Epidermal melanocyte (primary cell): Measurements from ENCODE around the gene C6.
"Not testable (repeated sequence)": the region's sequence is repeated elsewhere in the genome, so short reads cannot be mapped to it uniquely, and the experiment has no call there.

ENCODE experiments used
- DNase-seq: peaks from one replicate; pipeline ENCODE4 v3.0.0; 2011; ENCODE audit warnings: low spot score; ENCODE audit not compliant: insufficient read length

The C6 gene

GRCh38 chr5:41200506-41200905 lies 12.8 kb downstream of the C6 start:
- DNase-seq: no peak

DNA sequence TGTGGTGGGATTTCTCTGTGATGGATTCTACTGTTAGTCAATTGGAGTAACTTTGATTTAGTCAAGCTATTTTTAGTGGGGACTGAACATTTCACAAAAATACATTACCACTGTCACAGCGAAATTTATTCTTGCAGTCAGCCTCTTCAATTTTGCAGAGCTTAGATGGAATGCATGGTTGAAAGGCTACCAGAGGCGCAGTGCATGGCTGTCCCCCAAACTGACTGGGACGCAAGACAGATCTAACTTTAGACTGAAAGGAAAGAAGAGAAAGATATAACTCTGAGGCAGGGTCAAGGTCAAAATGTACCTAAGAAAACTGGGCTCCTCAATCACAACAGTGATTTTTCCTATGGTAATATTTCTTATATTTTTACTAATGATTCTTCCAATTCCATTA lies 13.7 kb downstream of the C6 start:
- no peak for DNase-seq

- DNase-seq: no peak
Measured at GRCh38 chr5:41196197-41196596, 17.1 kb downstream of the C6 start.

DNA sequence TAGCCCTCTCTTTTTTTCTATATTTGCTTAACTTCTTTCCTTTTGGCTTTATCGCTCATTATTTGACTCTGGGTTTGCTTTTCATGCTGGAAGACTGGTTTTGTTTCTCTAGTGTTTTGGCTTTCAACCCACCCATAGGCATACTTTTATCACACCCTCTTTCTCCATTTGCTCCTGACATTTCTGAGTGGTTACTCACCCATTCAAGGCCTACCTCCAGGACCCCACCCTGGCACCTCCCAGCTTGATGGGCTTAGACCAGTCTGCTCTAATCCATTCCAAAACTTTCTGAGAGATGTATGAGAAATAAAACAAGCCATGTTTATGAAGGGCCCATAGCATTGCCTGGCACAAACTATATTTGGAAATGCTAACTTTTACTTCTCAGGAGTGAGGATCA lies 18.1 kb downstream of the C6 start:
- no peak for DNase-seq

DNA sequence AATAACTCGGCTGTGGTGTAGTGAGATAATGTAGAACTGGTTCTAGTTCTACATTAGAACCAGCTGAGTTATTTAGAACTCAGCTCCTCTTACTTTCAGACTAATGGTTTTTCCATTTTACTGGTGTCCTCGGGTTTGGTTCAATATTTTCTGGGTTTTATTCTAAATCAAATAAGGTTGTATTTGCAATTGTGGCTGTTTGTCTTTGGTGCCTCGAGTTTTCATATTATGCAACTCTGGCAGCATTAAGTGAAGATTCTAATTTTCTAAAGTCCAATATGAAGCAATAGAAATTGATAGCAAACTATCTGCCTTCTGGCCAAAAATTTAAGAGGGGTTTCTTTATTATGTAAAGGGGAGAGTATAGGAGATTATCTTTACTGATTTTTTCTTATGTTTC lies 19.0 kb downstream of the C6 start:
- DNase-seq: no peak

GRCh38 chr5:41193456-41194205 lies 19.7 kb downstream of the C6 start:
- DNase-seq: no peak

- no peak for DNase-seq
Measured at GRCh38 chr5:41191249-41191648, 22.1 kb downstream of the C6 start.

DNA sequence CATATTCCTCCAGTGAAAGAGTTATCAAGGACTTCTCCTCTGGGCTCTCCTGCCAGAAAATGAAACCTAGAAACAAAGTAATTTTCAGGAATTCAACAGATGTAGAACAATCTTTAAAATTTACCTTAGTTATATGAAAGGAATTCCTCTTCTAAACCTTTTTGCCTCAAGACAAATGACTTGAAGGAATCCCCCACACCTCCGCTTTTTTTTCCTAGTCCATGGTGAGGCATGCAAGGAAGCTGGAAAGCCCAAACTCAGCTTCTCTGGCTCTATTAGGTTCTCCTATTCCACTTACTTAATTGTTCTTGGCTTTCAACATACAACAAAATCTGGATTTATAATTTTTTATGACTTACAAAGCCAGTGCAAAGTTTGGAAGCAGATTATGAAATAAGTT lies 27.2 kb downstream of the C6 start:
- DNase-seq: no peak

DNA sequence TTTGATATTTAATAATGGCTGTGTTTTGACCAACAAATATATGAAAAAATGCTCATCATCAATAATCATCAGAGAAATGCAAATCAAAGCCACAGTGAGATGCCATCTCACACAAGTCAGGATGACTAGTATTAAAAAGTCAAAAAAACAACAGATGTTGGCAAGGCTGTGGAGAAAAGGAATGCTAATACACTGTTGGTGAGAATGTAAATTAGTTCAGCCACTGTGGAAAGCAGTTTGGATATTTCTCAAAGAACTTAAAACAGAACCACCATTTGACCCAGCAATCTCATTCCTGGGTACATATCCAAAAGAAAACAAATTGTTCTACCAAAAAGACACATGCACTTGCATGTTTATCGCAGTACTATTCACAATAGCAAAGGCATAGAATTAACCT lies 30.0 kb downstream of the C6 start:
- not testable (repeated sequence) for DNase-seq

DNA sequence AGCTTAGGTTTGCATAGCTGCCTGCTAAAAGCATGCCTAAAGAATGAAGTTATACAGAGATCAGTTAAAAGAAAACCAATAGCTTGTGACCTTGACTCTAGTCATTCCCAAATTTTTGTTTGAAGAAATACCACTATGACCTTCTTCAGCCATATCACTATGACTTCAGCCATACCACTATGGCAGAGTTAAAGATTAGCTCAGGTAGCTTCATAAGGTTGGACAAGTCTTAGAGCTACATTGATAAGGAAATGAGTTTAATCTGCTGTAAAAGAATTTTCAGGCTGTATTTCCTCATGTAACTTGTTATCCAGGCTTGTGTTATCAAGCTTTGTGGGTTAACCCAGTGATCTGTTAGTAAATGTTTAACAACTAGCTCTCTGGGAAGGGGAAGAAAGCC lies 30.7 kb downstream of the C6 start:
- no peak for DNase-seq

DNA sequence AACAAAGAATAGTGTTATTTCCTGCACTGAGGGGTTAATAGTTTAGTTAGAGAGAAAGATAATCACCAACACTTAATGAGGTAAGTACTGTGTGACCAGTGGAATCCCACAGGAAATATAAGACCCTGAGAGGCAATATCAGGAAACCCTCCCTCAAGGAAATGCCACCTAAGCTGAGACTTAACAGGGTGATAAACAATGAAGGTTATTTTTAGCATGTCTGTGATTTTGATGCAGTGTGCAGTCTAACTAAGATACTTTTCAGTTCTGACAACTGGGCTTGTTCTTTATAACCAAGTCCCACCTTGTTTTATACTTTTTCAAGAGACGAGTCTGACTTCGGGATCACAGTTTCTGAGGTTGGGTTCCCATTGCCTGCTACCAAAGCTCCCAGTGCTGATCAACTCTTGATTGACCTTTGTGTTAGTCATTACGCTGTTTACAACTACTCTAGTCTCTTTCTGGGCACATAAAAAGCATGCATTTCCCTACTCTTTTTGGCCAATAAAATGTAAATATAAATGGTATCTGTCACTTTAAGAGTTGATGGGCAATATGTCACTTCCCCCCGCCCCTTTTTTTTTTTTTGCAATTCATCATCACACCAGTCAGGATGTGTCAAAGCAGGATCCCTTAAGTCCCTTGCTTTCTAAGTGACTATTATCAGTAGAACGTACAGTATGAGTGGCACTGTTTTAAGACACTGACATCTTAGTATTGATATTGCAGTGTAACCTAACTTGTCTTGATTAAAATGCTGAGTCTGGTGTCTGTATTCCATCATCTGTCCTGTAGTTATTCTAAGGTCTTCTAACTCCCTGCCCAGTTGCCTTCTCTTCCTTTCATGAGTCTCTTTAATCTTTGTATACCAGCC lies 31.4 kb downstream of the C6 start:
- DNase-seq: no peak

GRCh38 chr5:41176952-41177351 lies 36.4 kb downstream of the C6 start:
- DNase-seq: no peak

GRCh38 chr5:41172012-41172411 lies 41.3 kb downstream of the C6 start:
- DNase-seq: no peak

DNA sequence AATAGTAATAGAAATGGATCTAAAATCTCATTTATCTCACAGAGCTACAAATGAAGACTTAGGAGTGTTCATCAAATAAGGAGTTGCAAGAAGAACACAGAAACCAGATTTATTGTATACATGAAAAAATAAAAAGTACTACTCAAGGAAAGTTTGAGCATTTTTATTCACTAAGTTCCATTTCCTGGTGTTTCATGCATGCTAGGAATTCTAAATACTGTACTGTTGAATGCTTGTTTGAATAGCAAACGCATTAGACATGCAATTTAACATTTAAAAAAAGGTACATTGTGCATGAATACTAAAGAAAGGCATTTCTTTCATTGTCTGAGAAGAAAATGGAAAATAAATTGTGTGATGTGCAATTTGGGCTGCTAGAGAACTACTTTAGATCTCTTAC lies 52.1 kb downstream of the C6 start:
- DNase-seq: no peak

DNA sequence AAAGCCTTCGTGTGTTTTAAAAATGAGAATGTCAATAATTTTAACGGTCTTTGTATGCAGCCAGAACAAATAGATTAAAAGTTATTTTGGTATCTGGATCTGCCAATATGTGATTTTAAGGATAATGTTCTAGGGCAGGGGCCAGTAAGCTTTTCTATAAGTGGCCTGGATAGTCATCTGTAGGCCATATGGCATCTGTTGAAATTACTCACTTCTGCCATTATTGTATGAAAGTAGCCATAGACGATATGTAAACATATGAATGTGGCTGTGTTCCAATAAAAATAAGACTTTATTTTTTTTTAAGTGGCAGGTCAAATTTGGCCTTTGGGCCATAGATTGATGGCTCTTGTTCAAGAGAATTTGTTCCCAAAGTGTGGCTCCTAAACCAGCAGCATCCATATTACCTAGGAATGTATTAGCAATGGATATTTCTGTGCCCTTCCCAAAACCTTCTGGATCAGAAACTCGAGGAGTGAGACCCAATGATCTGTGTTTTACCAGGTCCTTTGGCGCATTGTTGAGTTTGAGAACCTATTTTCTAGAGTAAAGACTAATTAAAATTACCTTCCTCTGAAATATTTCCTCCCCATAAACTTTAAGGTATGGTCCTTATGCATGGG lies 55.9 kb downstream of the C6 start:
- no peak for DNase-seq

GRCh38 chr5:41156739-41157138 lies 56.6 kb downstream of the C6 start:
- no peak for DNase-seq

DNA sequence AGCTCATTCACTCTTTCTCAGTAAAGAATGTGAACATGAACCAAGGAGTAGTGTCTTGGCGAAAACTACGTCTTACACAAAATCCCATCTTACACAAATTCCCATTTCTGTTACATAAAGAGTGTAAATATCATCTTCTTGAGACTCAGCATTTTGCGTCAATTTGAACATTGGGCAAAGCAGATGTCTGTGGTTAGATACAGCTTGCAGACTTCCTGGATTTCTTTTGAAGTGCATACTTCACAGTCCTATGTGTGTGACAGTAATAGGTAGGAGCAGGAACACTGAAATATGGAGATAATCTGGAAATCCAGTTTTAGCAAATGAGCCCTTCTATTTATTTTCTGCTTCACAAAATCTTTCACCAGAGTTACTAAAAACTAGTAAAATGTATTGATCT lies 58.8 kb downstream of the C6 start:
- DNase-seq: no peak

- no peak for DNase-seq
Measured at GRCh38 chr5:41151564-41151963, 61.8 kb downstream of the C6 start.

DNA sequence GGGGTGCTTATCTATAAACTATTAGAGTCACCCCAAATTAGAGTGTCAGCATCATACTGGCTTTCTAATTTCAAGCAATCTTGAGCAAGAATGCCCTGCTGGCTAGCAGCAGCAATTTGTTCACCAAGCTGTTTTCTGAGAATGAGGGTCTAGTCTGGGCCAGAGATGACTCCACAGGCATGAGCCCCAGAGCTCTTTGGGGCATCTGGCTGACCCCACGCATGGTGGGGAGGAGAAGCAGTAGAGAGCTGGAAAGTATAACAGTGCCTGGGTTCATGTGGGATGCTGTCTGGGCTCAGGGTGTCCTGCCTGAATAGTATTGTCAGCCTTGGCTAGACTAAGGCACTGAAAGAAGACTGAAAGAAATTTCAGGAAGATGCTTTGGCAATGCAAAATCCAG lies 64.9 kb downstream of the C6 start:
- DNase-seq: no peak

DNA sequence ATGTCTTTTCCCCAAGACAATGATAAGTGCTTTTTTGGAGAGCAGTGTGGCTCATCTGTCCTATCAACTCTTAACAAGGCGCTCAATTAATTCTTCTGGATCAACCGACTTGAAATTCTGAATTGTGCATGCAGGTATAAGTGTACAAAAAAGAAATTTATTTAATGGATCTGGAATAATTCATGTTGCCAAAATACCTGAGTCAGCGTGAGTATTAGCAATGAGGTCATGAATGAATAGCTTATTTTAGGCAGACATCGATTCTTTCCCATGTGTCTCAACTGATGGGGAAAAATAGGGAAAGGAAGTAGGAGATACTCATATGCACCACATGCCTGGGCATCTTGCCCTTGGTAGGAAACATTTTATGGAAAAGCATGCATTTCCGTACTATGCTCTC lies 68.0 kb downstream of the C6 start:
- DNase-seq: no peak

DNA sequence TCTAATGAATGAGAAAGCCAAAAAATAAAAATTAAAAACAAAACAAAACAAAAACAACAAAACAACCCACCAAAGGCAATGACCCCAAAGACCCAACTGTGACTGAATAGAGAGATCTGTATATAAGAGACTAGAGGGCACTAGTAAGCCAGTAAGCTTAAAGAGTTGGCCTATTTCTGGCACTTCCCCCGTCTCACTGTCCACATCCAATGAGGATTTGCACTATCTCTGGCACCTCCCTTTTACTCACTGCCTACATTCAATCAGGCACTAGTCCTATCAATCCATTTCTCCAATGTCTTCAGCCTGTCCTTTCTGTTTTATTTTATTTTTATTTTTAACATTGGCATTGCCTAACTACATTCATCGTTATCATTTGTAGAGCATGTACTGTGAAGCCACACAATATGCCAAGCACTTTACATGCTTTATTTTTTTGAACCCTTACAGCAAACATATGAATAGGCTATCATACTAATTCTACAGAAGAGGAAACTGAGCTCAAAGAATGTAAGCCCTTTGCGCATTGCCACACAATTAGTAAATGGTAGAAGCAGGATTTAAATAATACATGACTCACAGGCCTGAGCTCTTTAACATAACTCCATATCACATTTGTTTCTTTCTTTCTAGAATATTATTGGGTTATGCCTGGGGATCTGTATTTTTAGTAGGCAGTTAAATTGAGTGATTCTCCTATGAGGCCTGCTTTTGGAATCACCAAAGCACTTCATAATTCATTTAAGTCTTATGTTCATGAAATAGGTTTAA lies 70.0 kb downstream of the C6 start:
- DNase-seq: no peak
